ENCODE results near the gene ELAVL3. TPM values are rescaled to one million over a fixed set of nuclear protein-coding genes. Genes with fewer than 3 reads are reported as not detected.

Gene ELAVL3
- total RNA-seq, 1 experiment from 2014 or later, result 1.4 TPM

- TF ChIP-seq CDX4 (CRISPR knock-in tag; IDR thresholded peaks at IDR 0.05; ENCODE audit: borderline replicate concordance) (no peak), MAX (CRISPR knock-in tag; IDR thresholded peaks at IDR 0.05) (no peak), CBFB (CRISPR knock-in tag; IDR thresholded peaks at IDR 0.05; ENCODE audit: low read depth) (no peak), NFATC4 (CRISPR knock-in tag; IDR thresholded peaks at IDR 0.05) (no peak), ELF4 (CRISPR knock-in tag; IDR thresholded peaks at IDR 0.05; ENCODE audit: low read depth) (no peak)
Observed at GRCh38 chr19:11464333-11465265, 16.2 kb downstream of the ELAVL3 start (continued).

GRCh38 chr19:11463391-11463790 is 17.5 kb downstream of the ELAVL3 start:
- DNase-seq (ENCODE audit: low spot score), result no peak
- H3K27me3 Mint-ChIP-seq (ENCODE audit: low read depth), result no peaks in the 10 kb centered on the region

More at GRCh38 chr19:11463391-11463790, 17.5 kb downstream of the ELAVL3 start:
- Mint-ChIP-seq H3K27ac (no peak overlapping the region), H3K4me3 (no peak overlapping the region), H3K36me3 (no peaks in the 10 kb centered on the region), H3K4me1 (peaks cover 12% of the 10 kb centered on the region; the same call in 1 of the 2 replicates), H3K9me3 (no peaks in the 10 kb centered on the region)
- POLR2A ChIA-PET, result no interaction called here
- ATAC-seq, result no peak
- CTCF ChIA-PET, result no interaction called here
- TF ChIP-seq ZNF317 (CRISPR knock-in tag; IDR thresholded peaks at IDR 0.05; ENCODE audit: borderline replicate concordance, low read depth), result no peak
- TF ChIP-seq STAT6 (CRISPR knock-in tag; conservative IDR thresholded peaks at IDR 0.05; ENCODE audit: low read depth), result no peak
- TF ChIP-seq ZNF396 (CRISPR knock-in tag; IDR thresholded peaks at IDR 0.05; ENCODE audit: borderline replicate concordance), result no peak
- no peak for TF ChIP-seq SMAD4 (CRISPR knock-in tag; IDR thresholded peaks at IDR 0.05)
- TF ChIP-seq E2F1 (CRISPR knock-in tag; IDR thresholded peaks at IDR 0.05), result no peak
- TF ChIP-seq E2F5 (CRISPR knock-in tag; IDR thresholded peaks at IDR 0.05), result no peak
- TF ChIP-seq FOXP1 (CRISPR knock-in tag; IDR thresholded peaks at IDR 0.05; ENCODE audit: borderline replicate concordance), result no peak
- TF ChIP-seq NFE2L1 (CRISPR knock-in tag; IDR thresholded peaks at IDR 0.05), result no peak
- TF ChIP-seq NR2C2 (CRISPR knock-in tag; IDR thresholded peaks at IDR 0.05), result no peak
- TF ChIP-seq RELA (CRISPR knock-in tag; IDR thresholded peaks at IDR 0.05; ENCODE audit: borderline replicate concordance), result no peak
- TF ChIP-seq CREB1 (CRISPR knock-in tag; IDR thresholded peaks at IDR 0.05), result no peak
- no peak for TF ChIP-seq PREB (CRISPR knock-in tag; IDR thresholded peaks at IDR 0.05; ENCODE audit: borderline replicate concordance)
- no peak for TF ChIP-seq GABPB1 (CRISPR knock-in tag; IDR thresholded peaks at IDR 0.05)
- no peak for TF ChIP-seq NR3C1 (CRISPR knock-in tag; conservative IDR thresholded peaks at IDR 0.05; ENCODE audit: low read depth)
- no peak for TF ChIP-seq ZMAT4 (CRISPR knock-in tag; IDR thresholded peaks at IDR 0.05)
- no peak for TF ChIP-seq PRDM15 (CRISPR knock-in tag; IDR thresholded peaks at IDR 0.05)
- TF ChIP-seq FOXK1 (CRISPR knock-in tag; IDR thresholded peaks at IDR 0.05), result no peak
- TF ChIP-seq GTF2I (CRISPR knock-in tag; conservative IDR thresholded peaks at IDR 0.05), result no peak
- TF ChIP-seq USF2 (CRISPR knock-in tag; IDR thresholded peaks at IDR 0.05), result no peak

All from WTC11 (cell line).